Mesodermal cell (in vitro differentiated cells): ENCODE data around the gene HOXA3.

Experiments
- H3K27ac ChIP-seq: 2 replicates; pipeline ENCODE4 v1.7.0; 2013; ENCODE audit warnings: mild to moderate bottlenecking, low read depth, low read length, moderate library complexity; ENCODE audit not compliant: severe bottlenecking
- H3K36me3 ChIP-seq: 2 replicates; pipeline ENCODE4 v1.7.1; 2013; ENCODE audit warnings: mild to moderate bottlenecking, low read length, moderate library complexity; ENCODE audit not compliant: control insufficient read depth, insufficient read depth
- H3K4me1 ChIP-seq: one replicate; pipeline ENCODE4 v1.7.1; 2013; ENCODE audit warnings: mild to moderate bottlenecking, low read length; ENCODE audit not compliant: insufficient read depth, control insufficient read depth, poor library complexity, severe bottlenecking
- H3K4me3 ChIP-seq: 2 replicates; pipeline ENCODE4 v1.7.0; 2013; ENCODE audit warnings: low read length, control low read depth, mild to moderate bottlenecking; ENCODE audit not compliant: insufficient read depth, poor library complexity, severe bottlenecking; ENCODE audit errors: extremely low read depth
- H3K9me3 ChIP-seq: 2 replicates; pipeline ENCODE4 v1.7.1; 2013; ENCODE audit warnings: mild to moderate bottlenecking, low read length, moderate library complexity; ENCODE audit not compliant: control insufficient read depth
- WGBS, 2 experiments: methylation state at CpG; one replicate each; pipeline ENCODE4 v1.1.5; 2013; ENCODE audit warnings: missing lambda C conversion rate in 2 of 2; ENCODE audit not compliant: insufficient coverage in 2 of 2; 5-methylcytosine and 5-hydroxymethylcytosine counted together

Gene HOXA3

DNA sequence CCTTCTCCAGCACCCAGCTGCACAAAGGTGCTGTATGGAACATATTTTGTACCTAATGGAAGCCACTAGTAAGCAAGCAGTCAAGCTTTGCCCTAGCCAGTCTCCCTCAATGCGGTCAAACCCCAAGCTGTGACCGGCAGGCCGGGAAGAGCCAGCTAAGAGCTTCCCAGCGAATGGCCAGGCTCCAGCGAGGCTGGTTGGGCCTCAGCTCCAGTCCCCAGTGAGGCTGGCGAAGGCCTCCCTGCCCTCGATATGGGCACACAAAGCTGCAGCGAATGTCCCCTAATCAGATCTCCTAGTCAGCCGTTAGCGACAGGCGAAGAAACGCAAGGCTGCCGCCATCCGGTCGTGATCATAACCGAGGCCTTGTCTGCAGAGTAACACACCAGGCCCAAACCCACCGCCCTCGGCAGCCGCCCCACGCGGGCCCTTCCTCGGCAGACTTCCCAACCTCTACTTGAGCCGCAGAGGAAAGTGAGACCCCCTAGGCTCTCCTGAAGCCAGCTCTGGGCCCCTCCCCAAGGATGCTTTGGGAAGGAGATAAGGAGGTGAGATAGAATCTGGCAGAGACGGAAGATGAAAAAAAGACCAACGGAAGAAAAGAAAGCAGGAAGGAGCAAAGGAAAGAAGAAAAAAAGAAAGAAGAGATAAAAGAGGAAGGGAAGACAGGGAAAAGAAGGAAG, 16.0 kb upstream of the HOXA3 start:
- H3K4me1 ChIP-seq, result peaks cover 2% of the 10 kb centered on the region
- H3K27ac ChIP-seq, result no peak overlapping the region
- H3K36me3 ChIP-seq, result no peaks in the 10 kb centered on the region
- 6% methylated on average over 21 to 25 of the region's 25 CpGs for WGBS, 2 experiments
- peak overlapping the region; percentile 14 for H3K4me3 ChIP-seq
- H3K9me3 ChIP-seq, result no peaks in the 10 kb centered on the region

DNA sequence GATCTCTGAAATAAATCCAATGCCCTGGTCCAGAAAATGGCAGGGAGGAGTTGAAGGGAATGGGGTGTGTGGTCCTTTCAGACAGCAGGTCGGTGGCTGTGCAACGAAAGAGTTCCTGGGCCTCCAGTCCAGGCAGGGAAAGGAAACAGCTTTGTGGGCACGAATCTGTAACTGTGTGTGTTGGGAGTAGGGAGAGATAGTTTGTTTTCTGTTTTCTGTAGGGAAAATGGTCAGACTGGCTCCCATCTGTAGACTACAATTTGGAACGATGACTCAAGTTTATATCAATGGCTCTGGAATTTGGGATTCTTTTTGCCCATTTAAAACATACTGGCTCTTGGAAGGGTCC, 15.5 kb upstream of the HOXA3 start:
- 7 to 20% methylated on average over 2 to 3 of the region's 4 CpGs for WGBS, 2 experiments
- Histone ChIP-seq H3K36me3 (no peaks in the 10 kb centered on the region), H3K9me3 (no peaks in the 10 kb centered on the region), H3K27ac (no peak overlapping the region), H3K4me3 (no peak overlapping the region), H3K4me1 (peaks cover 2% of the 10 kb centered on the region)

DNA sequence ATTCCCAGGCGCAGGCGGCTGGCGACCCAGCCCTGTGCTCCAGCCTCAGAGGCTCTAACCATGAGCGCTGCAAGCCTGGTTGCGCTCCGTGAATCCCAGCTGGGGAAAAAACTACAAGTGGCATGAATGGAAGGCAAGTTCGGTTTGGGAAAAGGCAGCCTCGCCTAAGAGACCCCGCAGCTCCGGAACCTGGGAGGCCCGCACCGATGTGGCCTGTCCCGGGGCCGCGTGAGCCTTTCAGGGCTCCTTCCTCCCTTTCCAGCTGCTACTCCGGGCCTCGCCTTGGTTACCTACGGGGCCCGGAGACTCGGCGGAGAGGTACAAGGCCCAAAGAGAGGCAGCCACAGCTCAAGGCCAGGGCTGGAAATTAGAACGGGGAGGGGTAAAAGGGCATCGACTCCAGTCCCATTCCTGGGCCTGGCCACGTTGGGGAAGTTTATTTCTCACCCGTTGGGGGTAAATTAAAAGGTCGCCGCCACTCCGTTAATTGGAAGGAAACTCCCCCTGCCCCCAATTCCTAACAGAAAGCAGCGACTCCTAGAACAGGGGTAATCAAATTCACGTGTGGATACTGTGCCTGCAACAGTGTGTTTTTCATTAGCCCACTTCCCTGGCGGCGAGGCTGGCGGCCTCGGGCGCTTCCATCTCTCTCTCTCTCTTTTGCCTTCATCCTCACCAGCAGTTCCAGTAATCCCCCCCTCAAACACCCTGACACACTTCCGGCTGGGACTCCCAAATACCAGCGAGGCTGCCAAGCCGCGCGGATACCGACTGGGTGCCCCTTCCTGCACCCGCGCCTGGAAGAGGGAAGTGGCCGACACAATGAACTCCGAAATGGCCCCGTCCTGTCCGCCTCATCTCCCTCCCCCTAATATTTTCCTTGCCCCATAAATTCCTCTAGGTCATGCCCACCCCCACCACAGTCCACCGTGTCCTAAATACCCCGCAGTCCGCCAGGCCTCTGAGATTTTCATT, 14.4 kb upstream of the HOXA3 start:
- 3 to 6% methylated on average over 37 to 48 of the region's 50 CpGs for WGBS, 2 experiments
- Histone ChIP-seq H3K4me3 (peak overlapping the region; percentile 11), H3K27ac (peak overlapping the region; percentile 16), H3K36me3 (no peaks in the 10 kb centered on the region), H3K4me1 (peaks cover 2% of the 10 kb centered on the region), H3K9me3 (no peaks in the 10 kb centered on the region)

DNA sequence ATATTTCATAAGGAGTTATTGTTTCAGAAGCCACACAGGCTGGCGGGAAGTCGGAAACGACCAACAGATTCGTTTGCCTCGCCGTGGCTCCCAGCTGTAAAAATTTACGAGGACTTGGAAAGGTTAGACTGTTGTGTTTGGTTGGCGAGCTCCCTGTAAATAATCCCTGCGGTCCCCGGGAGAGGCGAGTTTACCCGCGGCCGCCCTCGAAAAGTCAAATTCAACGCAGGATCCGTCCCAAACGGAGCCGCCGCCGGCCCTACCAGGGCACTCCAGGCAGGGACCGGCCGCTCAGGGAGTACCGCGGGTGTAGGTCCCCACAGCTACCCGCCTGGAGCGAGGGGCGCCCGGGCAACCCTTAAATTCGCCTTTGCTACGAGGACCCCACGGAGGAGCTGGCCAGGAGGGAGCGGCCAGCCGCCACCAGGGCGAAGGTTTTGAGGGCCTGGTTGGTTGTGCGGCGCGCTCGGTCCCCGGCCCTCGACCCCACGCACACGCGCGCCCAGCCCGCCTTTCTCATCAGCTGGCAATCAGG, 13.7 kb upstream of the HOXA3 start:
- peak overlapping the region; percentile 24 for H3K4me3 ChIP-seq
- peaks cover 6% of the 10 kb centered on the region for H3K4me1 ChIP-seq
- no peaks in the 10 kb centered on the region for H3K36me3 ChIP-seq
- H3K27ac ChIP-seq, result peak overlapping the region; percentile 29
- H3K9me3 ChIP-seq, result no peaks in the 10 kb centered on the region
- WGBS, 2 experiments, result 5 to 8% methylated on average over 27 to 46 of the region's 46 CpGs

DNA sequence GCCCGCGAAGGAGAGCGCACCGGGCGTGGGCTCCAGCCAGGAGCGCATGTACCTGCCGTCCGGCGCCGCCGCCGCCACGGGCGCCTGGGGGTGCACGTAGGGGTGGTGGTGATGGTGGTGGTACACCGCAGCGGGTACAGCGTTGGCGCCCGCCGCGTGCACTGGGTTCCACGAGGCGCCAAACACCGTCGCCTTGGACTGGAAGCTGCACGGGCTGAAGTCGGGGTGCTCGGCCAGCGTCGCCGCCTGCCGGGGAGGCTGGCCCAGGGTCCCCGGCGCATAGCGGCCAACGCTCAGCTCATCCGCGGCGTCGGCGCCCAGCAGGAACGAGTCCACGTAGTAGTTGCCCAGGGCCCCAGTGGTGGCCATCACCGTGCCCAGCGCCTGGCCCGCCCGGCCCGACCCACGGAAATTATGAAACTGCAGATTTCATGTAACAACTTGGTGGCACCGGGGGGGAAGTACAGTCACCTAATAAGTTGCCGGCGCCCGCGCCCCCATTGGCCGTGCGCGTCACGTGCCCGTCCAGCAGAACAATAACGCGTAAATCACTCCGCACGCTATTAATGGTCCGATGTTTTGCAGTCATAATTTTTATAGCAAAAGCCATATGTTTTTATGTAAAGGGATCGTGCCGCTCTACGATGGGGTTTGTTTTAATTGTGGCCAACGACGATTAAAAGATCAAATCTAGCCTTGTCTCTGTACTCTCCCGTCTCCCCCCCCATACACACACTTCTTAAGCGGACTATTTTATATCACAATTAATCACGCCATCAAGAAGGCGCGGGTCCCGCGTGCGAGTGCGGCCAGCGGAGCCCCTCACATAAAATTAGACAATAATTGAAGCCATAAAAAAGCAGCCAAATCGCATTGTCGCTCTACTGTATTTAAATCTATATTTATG, 13.0 kb upstream of the HOXA3 start, which contains the start of gene HOXA9:
Gene HOXA9, minus strand, starts transcription at position 449 of the 907 bp plus-strand sequence. Its CDS starts 80 bp downstream, at position 369.
- no peaks in the 10 kb centered on the region for H3K9me3 ChIP-seq
- peaks cover 7% of the 10 kb centered on the region for H3K4me1 ChIP-seq
- no peaks in the 10 kb centered on the region for H3K36me3 ChIP-seq
- H3K4me3 ChIP-seq, result peak within 1 kb of the TSS; percentile 24
- WGBS, 2 experiments, result 8 to 9% methylated on average over 55 to 63 of the region's 82 CpGs
- peak within 1 kb of the TSS; percentile 29 for H3K27ac ChIP-seq

DNA sequence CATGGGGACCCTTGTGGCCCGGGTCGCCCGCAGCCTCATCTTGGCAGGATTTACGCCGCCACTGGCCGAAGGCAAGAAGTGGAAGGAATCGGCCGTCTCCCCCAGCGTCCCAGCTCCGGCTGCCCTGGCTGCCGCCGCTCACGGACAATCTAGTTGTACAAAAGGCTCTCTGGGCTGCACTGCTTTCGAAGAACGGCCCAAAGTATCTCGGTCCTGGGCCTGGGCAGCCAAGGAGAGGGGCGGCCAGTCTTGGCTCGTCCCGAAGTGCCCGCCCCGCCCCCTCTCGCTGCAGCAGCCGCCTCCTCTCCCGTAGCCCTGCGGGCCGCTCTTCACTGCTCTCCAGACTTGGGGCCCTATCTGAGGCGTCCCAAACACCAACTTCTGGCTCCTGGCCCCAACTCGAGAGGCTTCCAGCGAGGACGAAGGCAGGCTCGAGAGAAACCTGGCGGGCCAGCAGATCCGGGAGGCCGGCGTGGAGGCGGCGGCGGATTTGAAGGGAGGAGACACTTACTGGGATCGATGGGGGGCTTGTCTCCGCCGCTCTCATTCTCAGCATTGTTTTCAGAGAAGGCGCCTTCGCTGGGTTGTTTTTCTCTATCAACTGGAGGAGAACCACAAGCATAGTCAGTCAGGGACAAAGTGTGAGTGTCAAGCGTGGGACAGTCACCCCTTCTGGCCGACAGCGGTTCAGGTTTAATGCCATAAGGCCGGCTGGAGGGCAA, 12.1 kb upstream of the HOXA3 start:
- H3K27ac ChIP-seq, result no peak overlapping the region
- 1 to 2% methylated on average over 44 of the region's 47 CpGs for WGBS, 2 experiments
- H3K36me3 ChIP-seq, result no peaks in the 10 kb centered on the region
- H3K4me3 ChIP-seq, result peak overlapping the region; percentile 24
- H3K9me3 ChIP-seq, result no peaks in the 10 kb centered on the region
- peaks cover 7% of the 10 kb centered on the region for H3K4me1 ChIP-seq

DNA sequence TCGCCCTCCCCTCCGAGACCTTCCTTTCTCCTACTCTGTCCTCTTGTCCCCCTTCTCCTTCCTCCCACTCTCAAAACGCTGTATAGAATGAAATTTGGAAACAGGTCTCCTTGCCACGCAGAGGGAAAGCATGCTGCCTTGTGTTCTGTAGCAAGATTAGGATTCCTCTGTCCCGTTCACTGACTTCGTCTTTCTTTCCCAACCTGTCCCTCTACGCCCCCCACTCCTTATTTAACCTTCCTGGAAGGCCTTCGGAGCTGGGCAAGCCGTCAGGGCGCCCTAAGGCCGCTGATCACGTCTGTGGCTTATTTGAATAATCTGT, 11.6 kb upstream of the HOXA3 start:
- Histone ChIP-seq H3K27ac (no peak overlapping the region), H3K4me3 (peak overlapping the region; percentile 24)

DNA sequence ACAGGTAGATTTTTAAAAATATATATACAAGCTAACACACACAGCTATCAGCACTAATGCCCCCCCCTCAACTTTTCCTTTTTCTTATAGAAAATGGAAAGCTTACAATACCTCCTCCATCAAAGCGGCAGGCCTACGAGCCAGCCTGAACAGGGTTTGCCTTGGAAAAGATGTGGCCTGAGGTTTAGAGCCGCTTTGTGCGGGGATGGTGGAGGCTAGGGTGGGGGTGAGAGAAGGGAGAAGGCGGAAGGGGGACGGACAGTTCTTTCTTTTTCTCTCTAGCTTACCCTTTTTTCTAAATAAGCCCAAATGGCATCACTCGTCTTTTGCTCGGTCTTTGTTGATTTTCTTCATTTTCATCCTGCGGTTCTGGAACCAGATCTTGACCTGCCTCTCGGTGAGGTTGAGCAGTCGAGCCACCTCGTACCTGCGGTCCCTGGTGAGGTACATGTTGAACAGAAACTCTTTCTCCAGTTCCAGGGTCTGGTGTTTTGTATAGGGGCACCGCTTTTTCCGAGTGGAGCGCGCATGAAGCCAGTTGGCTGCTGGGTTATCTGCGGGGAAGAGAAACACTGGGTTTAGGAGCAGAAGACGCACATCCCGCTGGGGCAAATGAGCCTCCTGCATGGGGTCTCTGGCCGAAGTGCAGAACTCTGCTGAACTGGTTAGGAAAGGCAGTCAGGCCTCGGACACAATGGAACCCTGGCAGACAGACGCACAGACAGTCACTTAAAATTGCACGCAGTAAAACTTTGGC, 11.1 kb upstream of the HOXA3 start:
- H3K4me3 ChIP-seq, result peak overlapping the region; percentile 24

More for the DNA sequence above, 11.6 kb upstream of the HOXA3 start:
- 4 to 9% methylated on average over 9 to 10 of the region's 12 CpGs for WGBS, 2 experiments
- Histone ChIP-seq H3K9me3 (no peaks in the 10 kb centered on the region), H3K4me1 (peaks cover 7% of the 10 kb centered on the region), H3K36me3 (no peaks in the 10 kb centered on the region)

DNA sequence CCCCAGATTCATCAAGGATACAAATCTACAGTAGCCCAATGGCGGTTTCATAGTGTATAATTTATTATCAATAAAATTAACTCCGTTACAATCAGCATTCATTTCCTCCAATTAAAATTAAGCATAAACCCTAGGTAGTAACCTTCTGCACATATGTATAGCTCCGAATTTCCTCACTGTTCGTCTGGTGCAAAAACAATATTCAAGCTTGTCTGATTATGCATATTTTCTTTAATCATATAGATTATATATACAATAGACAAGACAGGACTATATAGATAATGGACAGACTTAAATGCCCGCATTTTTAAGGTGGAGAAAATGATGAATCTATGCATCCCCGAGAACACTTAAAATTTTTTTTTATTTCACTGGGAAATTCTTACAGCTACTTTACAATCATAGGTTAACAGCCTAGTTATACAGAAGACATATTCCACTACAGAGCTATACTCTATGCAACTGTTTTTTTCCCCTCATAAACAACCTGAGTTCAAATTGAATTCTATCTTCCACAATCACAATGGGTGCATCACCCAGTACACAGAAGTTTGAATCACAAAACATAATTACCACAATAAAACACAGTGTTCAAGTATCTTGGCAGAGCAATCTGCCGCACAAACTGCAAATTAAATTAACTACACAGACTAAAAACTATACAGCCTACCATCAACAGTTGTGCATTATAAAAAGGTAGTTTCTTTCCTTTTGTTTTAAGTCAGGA, 10.3 kb upstream of the HOXA3 start:
- 60 to 75% methylated on average over 1 of the region's 7 CpGs for WGBS, 2 experiments
- Histone ChIP-seq H3K4me3 (peak overlapping the region; percentile 24), H3K9me3 (no peaks in the 10 kb centered on the region), H3K4me1 (peaks cover 7% of the 10 kb centered on the region), H3K36me3 (no peaks in the 10 kb centered on the region), H3K27ac (no peak overlapping the region)

More for the DNA sequence above, 11.1 kb upstream of the HOXA3 start:
- Histone ChIP-seq H3K36me3 (no peaks in the 10 kb centered on the region), H3K9me3 (no peaks in the 10 kb centered on the region), H3K27ac (no peak overlapping the region), H3K4me1 (peaks cover 7% of the 10 kb centered on the region)
- WGBS, 2 experiments, result 16 to 17% methylated on average over 18 of the region's 24 CpGs
